NCI-H2081 (cell line): ENCODE measurements around the gene NPM3.

Experiments
- DNase-seq, 2 experiments: peaks; one replicate each; lab custom pipeline; 2025; lab: John Stamatoyannopoulos, UW

Gene NPM3

DNA sequence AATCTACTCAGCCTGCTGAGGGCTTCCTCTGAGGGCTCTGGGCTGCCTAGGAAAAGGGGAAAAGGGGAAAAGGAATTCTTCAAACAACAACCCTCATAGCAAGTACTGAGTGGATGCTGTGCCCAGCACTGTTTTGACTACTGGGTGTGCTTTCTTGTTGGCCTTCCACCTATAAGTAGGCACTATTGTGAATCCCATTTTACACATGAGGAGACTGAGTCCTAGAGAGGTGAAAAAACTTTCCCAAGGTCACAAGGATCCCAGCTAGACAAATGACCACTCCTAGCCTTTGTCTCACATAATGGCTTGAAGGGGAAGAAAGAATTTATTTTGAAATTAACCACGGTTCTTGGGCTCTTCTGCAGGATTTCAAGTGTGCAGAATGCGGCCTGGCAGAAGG, 24.4 kb downstream of the NPM3 start:
- no peak for DNase-seq

- DNase-seq, result no peak
Observed at GRCh38 chr10:101752241-101752640, 31.0 kb downstream of the NPM3 start.

DNA sequence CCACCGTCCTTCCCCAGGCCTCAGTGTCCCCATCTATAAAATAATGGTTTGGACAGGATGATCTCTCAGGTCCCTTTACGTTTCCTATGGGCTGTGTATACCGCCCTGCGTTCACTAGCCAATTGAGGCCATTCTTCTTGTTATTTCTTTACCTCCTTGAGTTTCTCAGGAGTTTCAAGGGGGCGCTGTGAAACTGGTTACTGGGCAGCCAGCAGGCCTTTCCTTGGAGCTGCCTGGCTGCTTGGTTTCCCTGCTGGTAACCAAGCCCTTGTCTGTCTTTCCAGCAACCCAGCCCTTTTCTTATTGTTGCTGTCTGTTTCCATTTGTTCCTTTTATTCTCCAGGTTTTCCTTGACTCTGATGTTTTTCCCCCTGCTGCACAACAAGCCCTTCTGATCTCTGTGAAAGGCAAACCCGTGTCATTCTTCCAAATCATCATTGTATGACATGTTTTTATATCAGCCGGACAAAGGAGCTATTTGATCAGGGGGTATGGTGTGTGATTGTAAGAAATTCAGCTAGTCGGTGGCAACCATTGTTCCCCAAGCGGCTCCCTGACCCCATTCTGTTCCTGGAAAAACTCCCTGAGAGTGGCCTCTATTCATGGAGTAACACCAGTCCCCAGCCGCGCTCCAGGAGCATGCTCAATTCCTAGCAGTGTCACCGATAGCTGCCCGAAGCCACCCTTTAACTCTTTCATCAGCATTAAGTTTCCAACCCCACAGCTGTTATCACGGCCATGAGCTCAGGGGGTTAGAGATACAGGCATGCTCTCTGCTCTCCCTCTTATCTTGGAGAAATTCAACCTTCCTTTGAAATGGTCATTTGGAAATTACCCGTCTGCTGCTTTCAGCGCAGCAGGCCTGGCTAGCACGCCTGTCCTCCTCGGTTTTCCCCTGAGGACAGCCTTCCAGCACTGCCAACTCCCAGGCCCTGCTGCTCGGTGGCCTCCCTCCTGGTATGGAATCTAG, 33.9 kb downstream of the NPM3 start:
- no peak for DNase-seq

- no peak for DNase-seq
Observed at GRCh38 chr10:101748496-101748895, 34.8 kb downstream of the NPM3 start.

GRCh38 chr10:101745074-101745696, 38.1 kb downstream of the NPM3 start:
- DNase-seq, result no peak

GRCh38 chr10:101744267-101744666, 39.0 kb downstream of the NPM3 start:
- no peak for DNase-seq

DNA sequence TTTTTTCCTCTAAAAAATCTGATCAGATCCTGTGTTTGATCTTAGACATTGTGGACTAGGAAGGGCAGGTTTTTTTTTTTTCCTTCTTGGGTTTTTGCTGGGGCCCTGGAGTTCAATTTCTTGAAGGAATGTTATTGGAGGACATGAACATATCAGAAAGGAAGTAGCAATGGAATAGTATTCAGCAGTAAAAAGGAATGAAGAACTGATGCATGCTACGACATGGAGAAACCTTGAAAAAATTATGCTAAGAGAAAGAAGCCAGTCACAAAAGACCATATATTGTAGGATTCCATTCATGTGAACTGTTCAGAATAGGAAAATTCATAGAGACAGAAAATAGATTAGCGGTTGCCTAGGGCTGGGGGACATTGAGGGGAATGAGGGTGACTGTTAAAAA, 41.3 kb downstream of the NPM3 start:
- no peak for DNase-seq

- DNase-seq, result no peak
Observed at GRCh38 chr10:101736666-101737065, 46.6 kb downstream of the NPM3 start.

DNA sequence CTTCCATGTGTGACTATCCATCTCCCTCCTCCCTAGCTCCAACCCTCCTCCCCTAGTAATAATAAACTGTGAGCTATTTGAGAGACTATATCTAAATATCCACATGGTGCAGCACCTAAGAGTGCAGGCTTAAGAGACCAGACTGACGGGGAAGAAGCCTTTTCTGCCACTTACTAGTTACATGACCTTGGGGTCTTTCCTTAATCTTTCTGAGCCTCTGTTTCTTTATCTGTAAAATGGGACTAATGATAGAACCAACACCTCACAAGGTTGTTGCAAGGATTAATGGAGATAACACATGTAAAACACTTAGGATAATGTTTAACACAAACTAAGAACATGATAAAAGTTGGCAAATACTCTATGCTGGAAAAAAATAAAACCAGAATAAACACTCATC, 51.1 kb downstream of the NPM3 start:
- no peak for DNase-seq
